ENCODE data around the gene DCUN1D1.

DCUN1D1 gene

GRCh38 chr3:182972387-182972786 is 8.0 kb downstream of the DCUN1D1 start:
- TF ChIP-seq CTCF (conservative IDR thresholded peaks at IDR 0.05; ENCODE audit: low read depth, low read length), result no peak
- H4K20me1 ChIP-seq (ENCODE audit: insufficient read depth), result peaks cover 7% of the 10 kb centered on the region
- no peak overlapping the region for H3K27ac ChIP-seq
- H3K9ac ChIP-seq, result no peak overlapping the region
- no peaks in the 10 kb centered on the region for H3K27me3 ChIP-seq (ENCODE audit: insufficient read depth, low read depth)
- peaks cover 43% of the 10 kb centered on the region for H3K4me1 ChIP-seq (ENCODE audit: low read depth, poor library complexity, severe bottlenecking)
- H3K4me2 ChIP-seq, result peak overlapping the region; percentile 33; the same call in 1 of the 2 replicates
- peaks cover 98% of the 10 kb centered on the region for H3K79me2 ChIP-seq (ENCODE audit: insufficient read depth, low read depth)
- no peak overlapping the region for H3K4me3 ChIP-seq (IDR thresholded peaks at IDR 0.05; ENCODE audit: insufficient read depth, low read depth, low read length)
- H2AFZ ChIP-seq (ENCODE audit: low read depth), result no peak overlapping the region
- no peaks in the 10 kb centered on the region for H3K36me3 ChIP-seq (ENCODE audit: insufficient read depth)

GRCh38 chr3:182971637-182972036 is 8.7 kb downstream of the DCUN1D1 start:
- H3K4me1 ChIP-seq (ENCODE audit: low read depth, poor library complexity, severe bottlenecking), result peaks cover 46% of the 10 kb centered on the region
- no peaks in the 10 kb centered on the region for H3K27me3 ChIP-seq (ENCODE audit: insufficient read depth, low read depth)
- peak overlapping the region; percentile 33; the same call in 1 of the 2 replicates for H3K4me2 ChIP-seq
- H3K36me3 ChIP-seq (ENCODE audit: insufficient read depth), result no peaks in the 10 kb centered on the region
- H3K27ac ChIP-seq, result no peak overlapping the region
- H4K20me1 ChIP-seq (ENCODE audit: insufficient read depth), result peaks cover 7% of the 10 kb centered on the region
- H3K79me2 ChIP-seq (ENCODE audit: insufficient read depth, low read depth), result peaks cover 95% of the 10 kb centered on the region
- no peak overlapping the region for H2AFZ ChIP-seq (ENCODE audit: low read depth)
- no peak overlapping the region for H3K9ac ChIP-seq
- no peak overlapping the region for H3K4me3 ChIP-seq (IDR thresholded peaks at IDR 0.05; ENCODE audit: insufficient read depth, low read depth, low read length)
- TF ChIP-seq CTCF (conservative IDR thresholded peaks at IDR 0.05; ENCODE audit: low read depth, low read length), result no peak

- Histone ChIP-seq H3K27ac (no peak overlapping the region), H4K20me1 (ENCODE audit: insufficient read depth) (peaks cover 7% of the 10 kb centered on the region)
- no peak for TF ChIP-seq CTCF (conservative IDR thresholded peaks at IDR 0.05; ENCODE audit: low read depth, low read length)
Observed at GRCh38 chr3:182970811-182971418, 9.4 kb downstream of the DCUN1D1 start.

GRCh38 chr3:182969853-182970252 is 10.5 kb downstream of the DCUN1D1 start:
- Histone ChIP-seq H4K20me1 (ENCODE audit: insufficient read depth) (peaks cover 7% of the 10 kb centered on the region), H3K4me2 (peak overlapping the region; percentile 4; the same call in 1 of the 2 replicates), H3K4me3 (IDR thresholded peaks at IDR 0.05; ENCODE audit: insufficient read depth, low read depth, low read length) (no peak overlapping the region), H3K36me3 (ENCODE audit: insufficient read depth) (no peaks in the 10 kb centered on the region), H3K27me3 (ENCODE audit: insufficient read depth, low read depth) (no peaks in the 10 kb centered on the region), H3K27ac (no peak overlapping the region), H3K4me1 (ENCODE audit: low read depth, poor library complexity, severe bottlenecking) (peaks cover 46% of the 10 kb centered on the region), H2AFZ (ENCODE audit: low read depth) (no peak overlapping the region), H3K79me2 (ENCODE audit: insufficient read depth, low read depth) (peaks cover 93% of the 10 kb centered on the region), H3K9ac (no peak overlapping the region)
- no peak for TF ChIP-seq CTCF (conservative IDR thresholded peaks at IDR 0.05; ENCODE audit: low read depth, low read length)

More at GRCh38 chr3:182970811-182971418, 9.4 kb downstream of the DCUN1D1 start:
- no peak overlapping the region for H3K4me2 ChIP-seq
- H3K27me3 ChIP-seq (ENCODE audit: insufficient read depth, low read depth), result no peaks in the 10 kb centered on the region
- peaks cover 46% of the 10 kb centered on the region for H3K4me1 ChIP-seq (ENCODE audit: low read depth, poor library complexity, severe bottlenecking)
- no peak overlapping the region for H3K9ac ChIP-seq
- no peak overlapping the region for H3K4me3 ChIP-seq (IDR thresholded peaks at IDR 0.05; ENCODE audit: insufficient read depth, low read depth, low read length)
- no peaks in the 10 kb centered on the region for H3K36me3 ChIP-seq (ENCODE audit: insufficient read depth)
- H2AFZ ChIP-seq (ENCODE audit: low read depth), result no peak overlapping the region
- H3K79me2 ChIP-seq (ENCODE audit: insufficient read depth, low read depth), result peaks cover 93% of the 10 kb centered on the region

Data from KMS-11 (cell line).